PC-3 (cell line): ENCODE results near the gene SRXN1. TPM values are rescaled to one million over a fixed set of nuclear protein-coding genes. Genes with fewer than 3 reads are reported as not detected.

ENCODE experiments used
- ATAC-seq: fragments of 200-7000 bp; cut with Tn5 transposase; 2 replicates; pipeline ENCODE4 v1.9.1; 2020; ENCODE audit warnings: mild to moderate bottlenecking, moderate library complexity
- BruUV-seq: library from RNA; stranded (reverse); fragments of 400-500 nt; replicated peaks from 2 replicates; lab custom pipeline; 2021; lab: Mats Ljungman, UMichigan
- CTCF ChIA-PET: fragments of 300-600 bp; sonication (Branson Sonifier 250); formaldehyde crosslinking; loops from one replicate; lab custom pipeline; 2022; ENCODE audit warnings: antibody characterized with exemption; lab: Charles Lee
- POLR2A ChIA-PET: fragments of 300-600 bp; sonication (Branson Sonifier 250); formaldehyde crosslinking; loops from one replicate; lab custom pipeline; 2022; ENCODE audit warnings: antibody characterized with exemption; ENCODE audit not compliant: unreplicated experiment; lab: Charles Lee
- DNase-seq: peaks from one replicate; pipeline ENCODE4 v3.0.0-alpha.2; 2015
- H2AFZ ChIP-seq: fragments of 300-600 bp; sonication (generic); 2 replicates; pipeline ENCODE4 v1.6.0; 2016; ENCODE audit warnings: antibody characterized with exemption, low read length
- H3F3A ChIP-seq: fragments of 300-600 bp; sonication (generic); one replicate; pipeline ENCODE4 v1.6.0; 2017; ENCODE audit warnings: antibody characterized with exemption, low read length, control low read depth, mild to moderate bottlenecking; ENCODE audit not compliant: unreplicated experiment
- H3K27ac ChIP-seq: fragments of 300-600 bp; sonication (generic); 2 replicates; pipeline ENCODE4 v1.5.1; 2016; ENCODE audit warnings: mild to moderate bottlenecking, low read length
- H3K27me3 ChIP-seq: fragments of 300-600 bp; sonication (generic); 2 replicates; pipeline ENCODE4 v1.6.1; 2016; ENCODE audit warnings: low read length, mixed read lengths
- H3K36me3 ChIP-seq: fragments of 300-600 bp; sonication (generic); 2 replicates; pipeline ENCODE4 v1.6.1; 2016; ENCODE audit warnings: low read depth, mixed run types, low read length, mixed read lengths
- H3K4me1 ChIP-seq: fragments of 300-600 bp; sonication (generic); 2 replicates; pipeline ENCODE4 v1.5.1; 2016; ENCODE audit warnings: low read length; ENCODE audit not compliant: insufficient read depth
- H3K4me2 ChIP-seq: fragments of 300-600 bp; sonication (generic); 2 replicates; pipeline ENCODE4 v1.6.0; 2016; ENCODE audit warnings: low read length
- H3K4me3 ChIP-seq: fragments of 300-600 bp; sonication (generic); 2 replicates; pipeline ENCODE4 v1.5.1; 2016; ENCODE audit warnings: mild to moderate bottlenecking, low read length, mixed read lengths
- H3K79me2 ChIP-seq: fragments of 300-600 bp; sonication (generic); 2 replicates; pipeline ENCODE4 v1.6.1; 2017; ENCODE audit warnings: low read length, mixed read lengths
- H3K9ac ChIP-seq: fragments of 300-600 bp; sonication (generic); 2 replicates; pipeline ENCODE4 v1.6.0; 2016; ENCODE audit warnings: mild to moderate bottlenecking, low read length
- H3K9me2 ChIP-seq: fragments of 300-600 bp; sonication (generic); replicated peaks from 2 replicates; pipeline ENCODE4 v1.6.1; 2016; ENCODE audit warnings: mixed run types, low read length, mixed read lengths
- H3K9me3 ChIP-seq: fragments of 300-600 bp; sonication (generic); 2 replicates; pipeline ENCODE4 v1.6.1; 2016; ENCODE audit warnings: low read length, mixed read lengths
- H4K20me1 ChIP-seq: fragments of 300-600 bp; sonication (generic); 2 replicates; pipeline ENCODE4 v1.6.1; 2016; ENCODE audit warnings: low read length, mixed read lengths
- EZH2 ChIP-seq: fragments of 300-600 bp; sonication (generic); IDR thresholded peaks from one replicate; pipeline ENCODE4 v1.6.1; 2017; ENCODE audit warnings: antibody characterized with exemption, mild to moderate bottlenecking, low read length; ENCODE audit not compliant: unreplicated experiment
- EZH2phosphoT487 ChIP-seq: fragments of 300-600 bp; sonication (generic); IDR thresholded peaks from 2 replicates; pipeline ENCODE4 v1.6.1; 2018; ENCODE audit warnings: mild to moderate bottlenecking, antibody characterized with exemption, low read length, borderline replicate concordance
- intact Hi-C: fragments of 100-400 bp; cut with micrococcal nuclease; formaldehyde crosslinking; loops from 2 replicates; pipeline ENCODE4 v1.9.0; 2023
- total RNA-seq: library from RNA; depleted of rRNA; stranded (reverse); fragments of >200 nt; gene quantifications from 2 replicates; pipeline ENCODE4 v1.2.3, GENCODE V29; 2014
- TF ChIP-seq, protein P1 (sequence below): fragments of 300-600 bp; sonication (generic); conservative IDR thresholded peaks from 2 replicates; pipeline ENCODE4 v1.5.1; 2017; ENCODE audit warnings: antibody characterized with exemption, low read depth, mild to moderate bottlenecking, low read length

SRXN1 gene
- total RNA-seq, 1 experiment from 2014 or later: 105 TPM

DNA sequence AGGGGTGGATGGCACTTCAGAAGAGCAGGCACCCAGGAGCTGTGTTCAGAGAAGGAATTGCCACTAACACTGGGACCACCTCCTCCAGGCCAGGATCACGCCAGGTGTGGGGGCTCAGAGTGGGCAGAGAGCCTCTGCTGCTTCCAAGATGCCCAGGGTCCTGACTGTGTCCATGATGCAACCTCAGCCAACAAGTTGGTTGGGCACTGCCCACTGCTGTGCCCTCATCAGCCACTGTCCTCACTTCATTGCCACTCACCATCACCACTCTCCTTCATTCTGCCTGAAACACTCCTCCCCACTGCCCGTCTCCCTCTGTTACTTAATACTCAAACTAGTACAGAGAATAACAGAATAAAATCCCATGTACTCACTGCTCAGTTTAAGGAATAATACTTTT, 26.4 kb downstream of the SRXN1 start:
- DNase-seq: no peak
- Histone ChIP-seq H3K27me3 (peaks cover 68% of the 10 kb centered on the region), H3K9me2 (no peaks in the 10 kb centered on the region), H3K4me2 (no peak overlapping the region), H2AFZ (no peak overlapping the region), H3K79me2 (no peaks in the 10 kb centered on the region), H3K4me3 (no peak overlapping the region), H4K20me1 (no peaks in the 10 kb centered on the region), H3K27ac (no peak overlapping the region), H3K9ac (no peak overlapping the region), H3K36me3 (no peaks in the 10 kb centered on the region), H3K4me1 (no peaks in the 10 kb centered on the region), H3K9me3 (no peaks in the 10 kb centered on the region), H3F3A (no peaks in the 10 kb centered on the region)
- POLR2A ChIA-PET: no interaction called here
- BruUV-seq: no TSS peak
- TF ChIP-seq EZH2 (no peak), EZH2phosphoT487 (no peak)
- TF ChIP-seq, protein P1, sequence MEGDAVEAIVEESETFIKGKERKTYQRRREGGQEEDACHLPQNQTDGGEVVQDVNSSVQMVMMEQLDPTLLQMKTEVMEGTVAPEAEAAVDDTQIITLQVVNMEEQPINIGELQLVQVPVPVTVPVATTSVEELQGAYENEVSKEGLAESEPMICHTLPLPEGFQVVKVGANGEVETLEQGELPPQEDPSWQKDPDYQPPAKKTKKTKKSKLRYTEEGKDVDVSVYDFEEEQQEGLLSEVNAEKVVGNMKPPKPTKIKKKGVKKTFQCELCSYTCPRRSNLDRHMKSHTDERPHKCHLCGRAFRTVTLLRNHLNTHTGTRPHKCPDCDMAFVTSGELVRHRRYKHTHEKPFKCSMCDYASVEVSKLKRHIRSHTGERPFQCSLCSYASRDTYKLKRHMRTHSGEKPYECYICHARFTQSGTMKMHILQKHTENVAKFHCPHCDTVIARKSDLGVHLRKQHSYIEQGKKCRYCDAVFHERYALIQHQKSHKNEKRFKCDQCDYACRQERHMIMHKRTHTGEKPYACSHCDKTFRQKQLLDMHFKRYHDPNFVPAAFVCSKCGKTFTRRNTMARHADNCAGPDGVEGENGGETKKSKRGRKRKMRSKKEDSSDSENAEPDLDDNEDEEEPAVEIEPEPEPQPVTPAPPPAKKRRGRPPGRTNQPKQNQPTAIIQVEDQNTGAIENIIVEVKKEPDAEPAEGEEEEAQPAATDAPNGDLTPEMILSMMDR: no peak
- ATAC-seq: no peak
- CTCF ChIA-PET: no interaction called here
- intact Hi-C loops: no loop called here

DNA sequence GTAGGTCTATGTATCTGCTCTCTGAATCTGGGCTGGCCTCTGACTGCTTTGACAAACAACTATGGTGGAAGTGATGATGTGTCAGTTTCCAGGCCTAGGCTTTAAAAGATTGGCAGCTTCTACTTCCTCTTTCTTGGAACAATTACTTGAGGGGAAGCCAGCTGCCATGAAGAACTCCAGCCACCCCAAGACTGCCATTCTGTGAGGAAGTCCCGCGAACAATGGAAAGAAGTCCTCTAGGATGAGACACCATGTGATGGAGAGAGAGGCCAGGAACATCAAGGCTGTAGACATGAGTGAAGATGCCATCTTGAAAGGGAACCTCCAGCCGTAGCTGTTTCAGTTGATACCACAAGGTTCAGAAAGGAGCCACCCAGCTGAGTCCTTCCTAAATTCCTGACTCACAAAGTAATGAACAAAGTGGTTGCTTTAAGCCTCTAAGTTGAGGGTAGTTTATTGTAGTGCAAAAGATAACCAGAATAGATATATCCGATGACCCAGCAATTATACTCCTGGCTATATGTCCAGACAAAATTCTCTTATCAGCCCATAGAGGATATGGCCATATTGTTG, 27.6 kb downstream of the SRXN1 start:
- ChIA-PET CTCF (interaction anchor here (0.5 kb wide), 1 partner anchor 556 kb away, joined by 7 read pairs; no protein-coding TSS in a partner anchor), POLR2A (no interaction called here)
- Histone ChIP-seq H3K9ac (no peak overlapping the region), H3K79me2 (no peaks in the 10 kb centered on the region), H3K9me3 (no peaks in the 10 kb centered on the region), H3K4me2 (no peak overlapping the region), H3K9me2 (no peaks in the 10 kb centered on the region), H3K4me3 (no peak overlapping the region), H4K20me1 (no peaks in the 10 kb centered on the region), H3K27ac (no peak overlapping the region), H3K36me3 (no peaks in the 10 kb centered on the region), H2AFZ (no peak overlapping the region), H3K27me3 (peaks cover 75% of the 10 kb centered on the region), H3K4me1 (no peaks in the 10 kb centered on the region), H3F3A (no peaks in the 10 kb centered on the region)
- BruUV-seq: no TSS peak
- ATAC-seq (no peak), DNase-seq (no peak)
- no peak for TF ChIP-seq EZH2
- intact Hi-C loops: no loop called here

DNA sequence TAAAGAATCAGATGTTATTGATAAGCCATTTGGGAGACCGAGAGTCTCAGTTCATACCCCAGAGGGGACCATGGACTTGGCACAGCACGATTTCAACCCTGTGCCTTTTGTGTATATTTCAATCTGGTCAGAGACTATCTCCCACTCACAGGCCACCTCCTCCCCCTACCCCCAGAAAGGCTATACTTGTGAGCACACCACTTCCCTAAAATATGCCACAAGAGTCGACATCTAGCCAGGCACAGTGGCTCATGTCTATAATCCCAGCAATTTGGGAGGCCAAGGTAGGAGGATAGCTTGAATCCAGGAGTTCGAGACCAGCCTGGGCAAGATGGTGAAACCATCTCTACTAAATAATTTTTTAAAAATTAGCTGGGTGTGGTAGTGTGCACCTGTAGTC, 29.3 kb downstream of the SRXN1 start:
- CTCF ChIA-PET: no interaction called here
- no peak overlapping the region for H3K9ac ChIP-seq

More for the DNA sequence above, 29.3 kb downstream of the SRXN1 start:
- Histone ChIP-seq H2AFZ (no peak overlapping the region), H3K9me3 (no peaks in the 10 kb centered on the region), H4K20me1 (no peaks in the 10 kb centered on the region), H3K79me2 (no peaks in the 10 kb centered on the region), H3K27ac (no peak overlapping the region), H3K4me1 (no peaks in the 10 kb centered on the region), H3K4me2 (no peak overlapping the region), H3K9me2 (no peaks in the 10 kb centered on the region), H3K4me3 (no peak overlapping the region), H3K27me3 (peaks cover 78% of the 10 kb centered on the region), H3F3A (no peaks in the 10 kb centered on the region), H3K36me3 (no peaks in the 10 kb centered on the region)
- TF ChIP-seq, protein P1: no peak
- no peak for TF ChIP-seq EZH2
- no peak for TF ChIP-seq EZH2phosphoT487
- intact Hi-C loops: no loop called here
- POLR2A ChIA-PET: no interaction called here
- DNase-seq: no peak
- no peak for ATAC-seq
- no TSS peak for BruUV-seq
